CD4-positive, alpha-beta T cell (primary cell): ENCODE results near the gene IL22RA2. TPM values are rescaled to one million over a fixed set of nuclear protein-coding genes. Genes with fewer than 3 reads are reported as not detected.

Experiments used
- ATAC-seq: fragments of 200-7000 bp; cut with Tn5 transposase; one replicate; pipeline ENCODE4 v1.10.0; 2022; ENCODE audit warnings: mild to moderate bottlenecking; ENCODE audit not compliant: poor library complexity
- CTCF ChIA-PET: fragments of 350-600 bp; sonication (Branson Sonifier 250); formaldehyde crosslinking; loops from one replicate; lab custom pipeline; 2021; ENCODE audit warnings: antibody characterized with exemption, inconsistent platforms; lab: Charles Lee
- POLR2A ChIA-PET: fragments of 350-600 bp; sonication (Branson Sonifier 250); formaldehyde crosslinking; loops from one replicate; lab custom pipeline; 2021; ENCODE audit warnings: antibody characterized with exemption, inconsistent platforms; lab: Charles Lee
- DNase-seq, 14 experiments: peaks; one replicate each; pipeline ENCODE4 v3.0.0-alpha.2; 2013 to 2020; ENCODE audit warnings: mixed read lengths in 2 of 14
- H3K27ac ChIP-seq, 2 donors: one replicate each; pipeline versions ENCODE4 v1.5.1 to v1.7.0; 2013; ENCODE audit warnings: low read length in 2 of 2, low read depth in 1 of 2, mild to moderate bottlenecking in 1 of 2
- H3K27me3 ChIP-seq, 2 experiments: 1 replicate in 1 of 2; 2 replicates in 1 of 2; pipeline versions ENCODE4 v1.6.1 to v1.7.0; 2013; ENCODE audit warnings: low read length in 2 of 2, control low read depth in 1 of 2, mild to moderate bottlenecking in 1 of 2, moderate library complexity in 1 of 2; ENCODE audit not compliant: insufficient read depth in 2 of 2, control insufficient read depth in 1 of 2
- H3K36me3 ChIP-seq: one replicate; pipeline ENCODE4 v1.6.1; 2013; ENCODE audit warnings: low read length, control low read depth; ENCODE audit not compliant: insufficient read depth
- H3K4me1 ChIP-seq: one replicate; pipeline ENCODE4 v1.6.1; 2013; ENCODE audit warnings: low read length, control low read depth; ENCODE audit not compliant: insufficient read depth
- H3K4me3 ChIP-seq: one replicate; pipeline ENCODE4 v1.5.1; 2013; ENCODE audit warnings: mild to moderate bottlenecking, low read length, moderate library complexity
- H3K9me3 ChIP-seq, 2 experiments: 1 replicate in 1 of 2; 2 replicates in 1 of 2; pipeline versions ENCODE4 v1.6.1 to v1.7.0; 2013; ENCODE audit warnings: low read length in 2 of 2, mild to moderate bottlenecking in 2 of 2, control low read depth in 1 of 2, moderate library complexity in 1 of 2; ENCODE audit not compliant: control insufficient read depth in 1 of 2, insufficient read depth in 1 of 2
- H3K27ac Mint-ChIP-seq: one replicate; pipeline ENCODE4 v1.8.0; 2020; ENCODE audit warnings: mixed read lengths
- H3K27me3 Mint-ChIP-seq: one replicate; pipeline ENCODE4 v1.8.0; 2021; ENCODE audit warnings: mixed read lengths
- H3K36me3 Mint-ChIP-seq: one replicate; pipeline ENCODE4 v1.8.0; 2021; ENCODE audit warnings: low read depth, mixed read lengths
- H3K4me1 Mint-ChIP-seq: one replicate; pipeline ENCODE4 v1.8.0; 2021; ENCODE audit warnings: low read depth, mixed read lengths
- H3K4me3 Mint-ChIP-seq: one replicate; pipeline ENCODE4 v1.8.0; 2020; ENCODE audit warnings: mild to moderate bottlenecking, mixed read lengths
- H3K9me3 Mint-ChIP-seq: one replicate; pipeline ENCODE4 v1.8.0; 2020; ENCODE audit warnings: mixed read lengths
- CTCF ChIP-seq: fragments of 200-600 bp; IDR thresholded peaks from one replicate; pipeline ENCODE4 v1.8.0; 2022; ENCODE audit warnings: antibody characterized with exemption, mild to moderate bottlenecking
- intact Hi-C, 2 experiments: fragments of 100-400 bp; cut with DNase I in 1 of 2; cut with micrococcal nuclease in 1 of 2; formaldehyde crosslinking; loops; one replicate each; pipeline versions ENCODE4 v1.15.1 to v1.9.0; 2023 to 2025; cut with DNase I, micrococcal nuclease
- total RNA-seq, 174 experiments: library from RNA in 2 of 174; stranded (reverse) in 2 of 174; gene quantifications; one replicate each; pipeline ENCODE4 v1.2.3 and lab custom pipeline; 2021 to 2026

Gene IL22RA2
- total RNA-seq, 2 experiments from 2014 or later = not detected

- POLR2A ChIA-PET = no interaction called here
- Histone ChIP-seq H3K27ac (no peak overlapping the region), H3K4me1 (no peaks in the 10 kb centered on the region), H3K36me3 (no peaks in the 10 kb centered on the region), H3K4me3 (no peak overlapping the region), H3K9me3 (peaks cover 4 to 5% of the 10 kb centered on the region in 2 experiments), H3K27me3 (no peaks in the 10 kb centered on the region)
- TF ChIP-seq CTCF = no peak
- CTCF ChIA-PET = no interaction called here
- intact Hi-C loops = no loop called here
- Mint-ChIP-seq H3K4me3 (no peak overlapping the region), H3K36me3 (no peaks in the 10 kb centered on the region), H3K4me1 (peaks cover 4% of the 10 kb centered on the region), H3K27me3 (no peaks in the 10 kb centered on the region), H3K27ac (no peak overlapping the region), H3K9me3 (peaks cover 14% of the 10 kb centered on the region)
- DNase-seq (no peak), ATAC-seq (no peak)
Observed at GRCh38 chr6:137191236-137191635, 17.8 kb upstream of the IL22RA2 start.

- Mint-ChIP-seq H3K9me3 (peaks cover 16% of the 10 kb centered on the region), H3K4me1 (no peaks in the 10 kb centered on the region), H3K4me3 (no peak overlapping the region), H3K36me3 (peaks cover 2% of the 10 kb centered on the region), H3K27me3 (no peaks in the 10 kb centered on the region), H3K27ac (no peak overlapping the region)
- no peaks in the 10 kb centered on the region for H3K4me1 ChIP-seq
- no peaks in the 10 kb centered on the region for H3K36me3 ChIP-seq
- CTCF ChIA-PET = no interaction called here
- no peak for DNase-seq
- peaks cover 6 to 9% of the 10 kb centered on the region in 2 experiments for H3K9me3 ChIP-seq
- POLR2A ChIA-PET = interaction anchor here (0.6 kb wide), 1 partner anchor 29 kb away, joined by 3 read pairs; no protein-coding TSS in a partner anchor
- H3K4me3 ChIP-seq = no peak overlapping the region
- no peak for ATAC-seq
- no peak for TF ChIP-seq CTCF
- H3K27me3 ChIP-seq = no peaks in the 10 kb centered on the region
- intact Hi-C loops = no loop called here
- no peak overlapping the region for H3K27ac ChIP-seq
Observed at GRCh38 chr6:137190583-137191094, 17.2 kb upstream of the IL22RA2 start.

- no peak for TF ChIP-seq CTCF
- Histone ChIP-seq H3K36me3 (no peaks in the 10 kb centered on the region), H3K4me3 (no peak overlapping the region), H3K4me1 (no peaks in the 10 kb centered on the region), H3K27me3 (no peaks in the 10 kb centered on the region), H3K27ac (no peak overlapping the region), H3K9me3 (peaks cover 9 to 22% of the 10 kb centered on the region in 2 experiments)
- no peak overlapping the region for H3K4me3 Mint-ChIP-seq
- ATAC-seq (no peak), DNase-seq (no peak)
- peaks cover 6% of the 10 kb centered on the region for H3K36me3 Mint-ChIP-seq
- no peak overlapping the region for H3K27ac Mint-ChIP-seq
- H3K9me3 Mint-ChIP-seq = peaks cover 17% of the 10 kb centered on the region
- H3K27me3 Mint-ChIP-seq = no peaks in the 10 kb centered on the region
- intact Hi-C loops = no loop called here
- POLR2A ChIA-PET = no interaction called here
- no peaks in the 10 kb centered on the region for H3K4me1 Mint-ChIP-seq
- CTCF ChIA-PET = no interaction called here
Observed at GRCh38 chr6:137188855-137189254, 15.4 kb upstream of the IL22RA2 start.
